A549 (cell line): ENCODE measurements around the gene IRS2. TPM values are rescaled to one million over a fixed set of nuclear protein-coding genes. Genes with fewer than 3 reads are reported as not detected.

Source experiments
- ATAC-seq, 2 experiments: fragments of 200-7000 bp in 1 of 2; fragments of >200 bp in 1 of 2; cut with Nextera tagmentation in 1 of 2; cut with Tn5 transposase in 1 of 2; 3 replicates each; pipeline versions ENCODE4 v1.8.0 to v1.9.1; 2018 to 2020; ENCODE audit warnings: mild to moderate bottlenecking in 1 of 2, moderate library complexity in 1 of 2
- CTCF ChIA-PET: fragments of 300-600 bp; sonication (Branson Sonifier 250); formaldehyde crosslinking; extraction: SDS; loops from one replicate; lab custom pipeline; 2021; ENCODE audit warnings: antibody characterized with exemption, inconsistent platforms; lab: Yijun Ruan, JAX
- POLR2A ChIA-PET: fragments of 350-600 bp; formaldehyde crosslinking; extraction: SDS; loops from one replicate; lab custom pipeline; 2021; ENCODE audit warnings: antibody characterized with exemption, inconsistent platforms; lab: Yijun Ruan, JAX
- DNase-seq, 2 experiments: peaks; one replicate each; pipeline versions ENCODE4 v3.0.0 to v3.0.0-alpha.2; 2011 to 2016; ENCODE audit warnings: low read depth in 1 of 2, low spot score in 1 of 2
- FAIRE-seq: peaks from 2 replicates; lab custom pipeline; 2011; peaks lifted over from hg19 to GRCh38; lab: Jason Lieb, UNC
- H3K27ac ChIP-seq, 2 experiments: fragments of >200 bp; sonication (Bioruptor Twin); formaldehyde crosslinking; 3 replicates each; pipeline ENCODE4 v1.5.1; 2016 to 2017
- H3K4me1 ChIP-seq: fragments of >200 bp; sonication (Bioruptor Twin); formaldehyde crosslinking; 3 replicates; pipeline ENCODE4 v1.6.1; 2016
- H3K4me2 ChIP-seq: fragments of >200 bp; sonication (Bioruptor Twin); formaldehyde crosslinking; 3 replicates; pipeline ENCODE4 v1.6.1; 2016
- H3K4me3 ChIP-seq: fragments of >200 bp; sonication (Bioruptor Twin); formaldehyde crosslinking; 3 replicates; pipeline ENCODE4 v1.5.1; 2016
- H3K9me3 ChIP-seq: fragments of >200 bp; sonication (Bioruptor Twin); formaldehyde crosslinking; 3 replicates; pipeline ENCODE4 v1.6.1; 2016
- BCL3 ChIP-seq: fragments of >200 bp; sonication (Bioruptor Twin); formaldehyde crosslinking; IDR thresholded peaks from 3 replicates; pipeline ENCODE4 v1.6.1; 2016
- BHLHE40 ChIP-seq: IDR thresholded peaks from 2 replicates; pipeline ENCODE4 v1.6.1; 2012; ENCODE audit warnings: low read depth, low read length, inconsistent platforms
- CBX8 ChIP-seq: fragments of 200-600 bp; sonication (generic); IDR thresholded peaks from 2 replicates; pipeline ENCODE4 v1.6.1; 2016
- CEBPB ChIP-seq, 2 experiments: fragments of >200 bp in 1 of 2; sonication (Bioruptor Twin) in 1 of 2; formaldehyde crosslinking in 1 of 2; IDR thresholded peaks; 2 replicates each; pipeline ENCODE4 v1.6.1; 2012 to 2016
- CHD2 ChIP-seq: fragments of 150-350 bp; IDR thresholded peaks from 2 replicates; pipeline ENCODE4 v1.6.1; 2014; ENCODE audit warnings: low read length; ENCODE audit not compliant: partially characterized antibody
- E2F6 ChIP-seq: IDR thresholded peaks from 2 replicates; pipeline ENCODE4 v1.6.1; 2012; ENCODE audit warnings: low read depth, borderline replicate concordance
- EHMT2 ChIP-seq: fragments of 200-600 bp; sonication (generic); IDR thresholded peaks from 2 replicates; pipeline ENCODE4 v1.6.1; 2016; ENCODE audit warnings: antibody characterized with exemption, low read depth, mild to moderate bottlenecking, moderate library complexity
- EP300 ChIP-seq, 2 experiments: fragments of >200 bp; sonication (Bioruptor Twin); formaldehyde crosslinking; IDR thresholded peaks; 2 replicates in 1 of 2; 3 replicates in 1 of 2; pipeline ENCODE4 v1.6.1; 2016 to 2017
- ESRRA ChIP-seq: fragments of 150-350 bp; IDR thresholded peaks from 2 replicates; pipeline ENCODE4 v1.6.1; 2014; ENCODE audit warnings: mild to moderate bottlenecking, low read length, borderline replicate concordance
- HES2 ChIP-seq: fragments of >200 bp; sonication (Bioruptor Twin); formaldehyde crosslinking; IDR thresholded peaks from 2 replicates; pipeline ENCODE4 v1.6.1; 2016
- HEYL ChIP-seq: fragments of 250-450 bp; sonication (Bioruptor Pico); IDR thresholded peaks from 2 replicates; pipeline ENCODE4 v1.8.0; 2021; ENCODE audit warnings: mild to moderate bottlenecking, moderate library complexity
- HOXA7 ChIP-seq: fragments of 250-450 bp; sonication (Bioruptor Pico); IDR thresholded peaks from 2 replicates; pipeline ENCODE4 v1.5.0; 2020; ENCODE audit warnings: mild to moderate bottlenecking, moderate library complexity
- HOXB13 ChIP-seq: fragments of 250-450 bp; sonication (Bioruptor Pico); IDR thresholded peaks from 2 replicates; pipeline ENCODE4 v1.5.0; 2020; ENCODE audit warnings: low read depth, mild to moderate bottlenecking, moderate library complexity
- JUN ChIP-seq, 2 experiments: fragments of >200 bp; sonication (Bioruptor Twin); formaldehyde crosslinking; IDR thresholded peaks; 2 replicates in 1 of 2; 3 replicates in 1 of 2; pipeline ENCODE4 v1.6.1; 2016 to 2017
- JUNB ChIP-seq: fragments of >200 bp; sonication (Bioruptor Twin); formaldehyde crosslinking; IDR thresholded peaks from 2 replicates; pipeline ENCODE4 v1.6.1; 2016
- KDM1A ChIP-seq: fragments of 200-600 bp; sonication (generic); IDR thresholded peaks from 2 replicates; pipeline ENCODE4 v1.6.1; 2016; ENCODE audit warnings: low read depth, mild to moderate bottlenecking
- MAFK ChIP-seq: fragments of 450-650 bp; IDR thresholded peaks from 2 replicates; pipeline ENCODE4 v1.6.1; 2014; ENCODE audit not compliant: partially characterized antibody
- MAX ChIP-seq: IDR thresholded peaks from 2 replicates; pipeline ENCODE4 v1.6.1; 2012
- MAZ ChIP-seq: fragments of 150-350 bp; IDR thresholded peaks from 2 replicates; pipeline ENCODE4 v1.6.1; 2014; ENCODE audit warnings: antibody characterized with exemption, low read depth, low read length, borderline replicate concordance
- NFE2L2 ChIP-seq: fragments of 150-350 bp; conservative IDR thresholded peaks from 2 replicates; pipeline ENCODE4 v1.6.1; 2014; ENCODE audit warnings: low read length
- NPAS2 ChIP-seq: fragments of 250-450 bp; sonication (Bioruptor Pico); IDR thresholded peaks from 2 replicates; pipeline ENCODE4 v1.8.0; 2022; ENCODE audit warnings: mild to moderate bottlenecking, moderate library complexity, borderline replicate concordance
- PHF8 ChIP-seq: fragments of 200-600 bp; sonication (generic); IDR thresholded peaks from 2 replicates; pipeline ENCODE4 v1.6.1; 2016; ENCODE audit warnings: low read depth, mild to moderate bottlenecking, antibody characterized with exemption, moderate library complexity, borderline replicate concordance
- RARB ChIP-seq: fragments of 250-450 bp; sonication (Bioruptor Pico); IDR thresholded peaks from 2 replicates; pipeline ENCODE4 v1.8.0; 2021; ENCODE audit warnings: mild to moderate bottlenecking, moderate library complexity
- RCOR1 ChIP-seq: fragments of 150-350 bp; IDR thresholded peaks from 2 replicates; pipeline ENCODE4 v1.6.1; 2014; ENCODE audit warnings: antibody characterized with exemption, low read length, low read depth
- RFX5 ChIP-seq: fragments of 450-650 bp; IDR thresholded peaks from 2 replicates; pipeline ENCODE4 v1.7.1; 2014; ENCODE audit warnings: antibody characterized with exemption, mild to moderate bottlenecking, moderate library complexity
- RNF2 ChIP-seq: fragments of 200-600 bp; sonication (generic); IDR thresholded peaks from 2 replicates; pipeline ENCODE4 v1.6.1; 2016; ENCODE audit warnings: low read depth, mild to moderate bottlenecking, antibody characterized with exemption, moderate library complexity, borderline replicate concordance
- SMC3 ChIP-seq: fragments of >200 bp; sonication (Bioruptor Twin); formaldehyde crosslinking; IDR thresholded peaks from 3 replicates; pipeline ENCODE4 v1.6.1; 2018; ENCODE audit warnings: inconsistent platforms
- TFCP2L1 ChIP-seq: fragments of 250-450 bp; sonication (Bioruptor Pico); IDR thresholded peaks from 2 replicates; pipeline ENCODE4 v1.5.0; 2021; ENCODE audit warnings: mild to moderate bottlenecking
- TP53 ChIP-seq: fragments of 250-450 bp; sonication (Bioruptor Pico); IDR thresholded peaks from 2 replicates; pipeline ENCODE4 v1.5.0; 2021; ENCODE audit warnings: mild to moderate bottlenecking, moderate library complexity
- ZFP36 ChIP-seq: fragments of 450-650 bp; IDR thresholded peaks from 2 replicates; pipeline ENCODE4 v1.6.1; 2014; ENCODE audit warnings: borderline replicate concordance; ENCODE audit not compliant: partially characterized antibody
- WGBS: methylation state at CpG from one replicate; pipeline ENCODE4 v1.1.6; 2017; ENCODE audit errors: missing lambda C conversion rate; 5-methylcytosine and 5-hydroxymethylcytosine counted together
- polyA plus RNA-seq, 4 experiments: library from polyadenylated mRNA; depleted of rRNA in 3 of 4; stranded (reverse); fragments of >200 nt; fragmentation: RNase III in 1 of 4; extraction: RNeasy Plus Mini Kit Qiagen cat#74134 plus additional on column Dnase treatment in 1 of 4; gene quantifications; 2 replicates in 3 of 4; 3 replicates in 1 of 4; pipeline ENCODE4 v1.2.3, GENCODE V29; 2011 to 2017

The IRS2 gene
- polyA plus RNA-seq, 2 of the 4 experiments (the other 2 are of a cell fraction), result 4.8 to 12.3 TPM

GRCh38 chr13:109780845-109781383 lies 5.5 kb downstream of the IRS2 start:
- no peak for FAIRE-seq
- ATAC-seq, result peak in 1 of 2 experiments; percentile 9; a peak in 2 of 6 replicates
- peak overlapping the region; percentile 95 for H3K4me2 ChIP-seq
- no peak for DNase-seq
- H3K9me3 ChIP-seq, result no peaks in the 10 kb centered on the region
- WGBS, result 4% methylated on average over 11 of the region's 11 CpGs
- H3K27ac ChIP-seq, result peak overlapping the region; percentile 73 to 98
- no peak for TF ChIP-seq EP300 (IDR thresholded peaks at IDR 0.05)
- TF ChIP-seq JUN (IDR thresholded peaks at IDR 0.05), result no peak
- TF ChIP-seq ESRRA, result no peak
- TF ChIP-seq RFX5, result no peak
- TF ChIP-seq RNF2, result no peak
- TF ChIP-seq MAZ, result no peak
- TF ChIP-seq TFCP2L1 (CRISPR knock-in tag), result no peak
- no peak for TF ChIP-seq TP53 (CRISPR knock-in tag)
- no peak for TF ChIP-seq NFE2L2
- TF ChIP-seq MAFK, result no peak
- no peak for TF ChIP-seq CHD2
- TF ChIP-seq E2F6, result no peak
- no peak for TF ChIP-seq HEYL (CRISPR knock-in tag)
- TF ChIP-seq CBX8, result no peak
- no peak for TF ChIP-seq JUNB
- no peak for TF ChIP-seq HOXA7 (CRISPR knock-in tag)
- no peak for TF ChIP-seq SMC3
- TF ChIP-seq HES2, result no peak
- TF ChIP-seq CEBPB (IDR thresholded peaks at IDR 0.05), result no peak
- TF ChIP-seq RCOR1, result no peak
- TF ChIP-seq, all 56 proteins: peak for 0
- peak overlapping the region; percentile 89 for H3K4me3 ChIP-seq
- peaks cover 27% of the 10 kb centered on the region for H3K4me1 ChIP-seq
- POLR2A ChIA-PET, result interaction anchor here (1.0 to 1.3 kb wide), 2 partner anchors 508 to 635 kb away, joined by 3 to 4 read pairs; no protein-coding TSS in a partner anchor
- CTCF ChIA-PET, result interaction anchor here (0.9 to 4.2 kb wide), 5 partner anchors 328 to 819 kb away, joined by 4 to 15 read pairs (median 5); no protein-coding TSS in a partner anchor

GRCh38 chr13:109779876-109780510 lies 6.4 kb downstream of the IRS2 start:
- no peak for FAIRE-seq
- no peak for DNase-seq
- TF ChIP-seq BCL3, result no peak
- TF ChIP-seq NPAS2 (CRISPR knock-in tag), result no peak
- peaks cover 36% of the 10 kb centered on the region for H3K4me1 ChIP-seq
- peak overlapping the region; percentile 95 for H3K4me2 ChIP-seq
- no peaks in the 10 kb centered on the region for H3K9me3 ChIP-seq
- POLR2A ChIA-PET, result interaction anchor here (1.3 kb wide), 1 partner anchor 508 kb away, joined by 4 read pairs; no protein-coding TSS in a partner anchor
- peak overlapping the region; percentile 89 for H3K4me3 ChIP-seq
- WGBS, result 22% methylated on average over 7 of the region's 7 CpGs
- CTCF ChIA-PET, result interaction anchor here (0.9 to 4.2 kb wide), 5 partner anchors 336 to 819 kb away, joined by 3 to 15 read pairs (median 4); no protein-coding TSS in a partner anchor
- peak overlapping the region; percentile 73 to 98 for H3K27ac ChIP-seq
- no peak for ATAC-seq

- CTCF ChIA-PET, result interaction anchor here (1.6 kb wide), 1 partner anchor 337 kb away, joined by 4 read pairs; no protein-coding TSS in a partner anchor
- peak overlapping the region; percentile 73 to 98 for H3K27ac ChIP-seq
- TF ChIP-seq PHF8 (no peak), E2F6 (no peak), JUNB (no peak), SMC3 (no peak), RARB (CRISPR knock-in tag) (no peak), EHMT2 (no peak), HOXB13 (CRISPR knock-in tag) (no peak), MAX (no peak), KDM1A (no peak), ZFP36 (no peak), NPAS2 (CRISPR knock-in tag) (no peak), BHLHE40 (no peak), TP53 (CRISPR knock-in tag) (no peak)
Measured at GRCh38 chr13:109779074-109779473, 7.3 kb downstream of the IRS2 start.

More at GRCh38 chr13:109779074-109779473, 7.3 kb downstream of the IRS2 start:
- H3K9me3 ChIP-seq, result no peaks in the 10 kb centered on the region
- no peak for DNase-seq
- H3K4me3 ChIP-seq, result peak overlapping the region; percentile 89
- peak overlapping the region; percentile 95 for H3K4me2 ChIP-seq
- POLR2A ChIA-PET, result no interaction called here
- ATAC-seq, result peak in 1 of 2 experiments; percentile 3; a peak in 1 of 6 replicates
- whole genome bisulfite sequencing, result 5% methylated on average over 4 of the region's 4 CpGs
- H3K4me1 ChIP-seq, result peaks cover 43% of the 10 kb centered on the region
- FAIRE-seq, result no peak
